Chondrocyte (in vitro differentiated cells): Measurements from ENCODE around the gene CASP14. TPM values are rescaled to one million over a fixed set of nuclear protein-coding genes. Genes with fewer than 3 reads are reported as not detected.
"Not testable (repeated sequence)": the region's sequence is repeated elsewhere in the genome, so short reads cannot be mapped to it uniquely, and the experiment has no call there.

Experiments used
- DNase-seq: peaks from one replicate; pipeline ENCODE4 v3.0.0; 2021; ENCODE audit warnings: mixed read lengths, low spot score
- H3K27ac Mint-ChIP-seq: one replicate; pipeline ENCODE4 v1.8.0; 2021; ENCODE audit warnings: mild to moderate bottlenecking, moderate library complexity, mixed read lengths; ENCODE audit not compliant: unreplicated experiment
- H3K27me3 Mint-ChIP-seq: 2 replicates; pipeline ENCODE4 v1.8.0; 2021; ENCODE audit warnings: low read depth, mixed read lengths
- H3K36me3 Mint-ChIP-seq: 2 replicates; pipeline ENCODE4 v1.8.0; 2021; ENCODE audit warnings: low read depth, mixed read lengths
- H3K4me1 Mint-ChIP-seq: 2 replicates; pipeline ENCODE4 v1.8.0; 2021; ENCODE audit warnings: low read depth, mild to moderate bottlenecking, mixed read lengths
- H3K4me3 Mint-ChIP-seq: one replicate; pipeline ENCODE4 v1.8.0; 2021; ENCODE audit warnings: mild to moderate bottlenecking, moderate library complexity, mixed read lengths; ENCODE audit not compliant: unreplicated experiment
- H3K9me3 Mint-ChIP-seq: 2 replicates; pipeline ENCODE4 v1.8.0; 2021; ENCODE audit warnings: low read depth, mixed read lengths
- CTCF ChIP-seq: fragments of 200-600 bp; sonication (generic); IDR thresholded peaks from 2 replicates; pipeline ENCODE4 v1.5.0; 2021; ENCODE audit warnings: antibody characterized with exemption, mild to moderate bottlenecking, moderate library complexity
- total RNA-seq: library from RNA; stranded (reverse); gene quantifications from 3 replicates; pipeline ENCODE4 v1.2.1, GENCODE V29; 2021

The CASP14 gene
- total RNA-seq, 1 donor from 2014 or later = not detected

- no peak for TF ChIP-seq CTCF
- no peak overlapping the region for H3K4me3 Mint-ChIP-seq
- no peak overlapping the region for H3K27ac Mint-ChIP-seq
- H3K36me3 Mint-ChIP-seq = peaks cover 2% of the 10 kb centered on the region
- no peak for DNase-seq
- no peaks in the 10 kb centered on the region for H3K4me1 Mint-ChIP-seq
- H3K27me3 Mint-ChIP-seq = peaks cover 20% of the 10 kb centered on the region
- H3K9me3 Mint-ChIP-seq = no peaks in the 10 kb centered on the region
Observed at GRCh38 chr19:15072930-15073647, 23.8 kb downstream of the CASP14 start.

DNA sequence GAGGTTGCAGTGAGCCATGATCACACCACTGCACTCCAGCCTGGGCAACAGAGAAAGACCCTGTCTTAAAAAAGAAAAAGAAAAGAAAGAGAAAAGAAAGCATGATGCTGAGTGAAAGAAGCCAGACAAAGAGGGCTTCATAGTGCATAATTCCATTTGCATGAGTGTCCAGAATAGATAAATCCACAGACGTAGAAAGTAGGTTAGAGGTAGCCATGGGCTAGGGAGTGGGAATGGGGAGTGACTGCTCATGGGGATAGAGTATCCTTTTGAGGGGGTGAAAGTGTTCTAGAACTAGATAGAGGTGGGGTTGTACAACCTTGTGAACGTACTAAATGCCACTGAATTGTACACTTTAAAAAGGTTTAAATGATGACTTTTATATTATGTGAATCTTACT, 25.1 kb downstream of the CASP14 start:
- H3K4me3 Mint-ChIP-seq = no peak overlapping the region
- H3K36me3 Mint-ChIP-seq = peaks cover 2% of the 10 kb centered on the region
- H3K9me3 Mint-ChIP-seq = no peaks in the 10 kb centered on the region
- no peaks in the 10 kb centered on the region for H3K4me1 Mint-ChIP-seq
- no peak for DNase-seq
- peaks cover 26% of the 10 kb centered on the region for H3K27me3 Mint-ChIP-seq
- H3K27ac Mint-ChIP-seq = no peak overlapping the region
- no peak for TF ChIP-seq CTCF

DNA sequence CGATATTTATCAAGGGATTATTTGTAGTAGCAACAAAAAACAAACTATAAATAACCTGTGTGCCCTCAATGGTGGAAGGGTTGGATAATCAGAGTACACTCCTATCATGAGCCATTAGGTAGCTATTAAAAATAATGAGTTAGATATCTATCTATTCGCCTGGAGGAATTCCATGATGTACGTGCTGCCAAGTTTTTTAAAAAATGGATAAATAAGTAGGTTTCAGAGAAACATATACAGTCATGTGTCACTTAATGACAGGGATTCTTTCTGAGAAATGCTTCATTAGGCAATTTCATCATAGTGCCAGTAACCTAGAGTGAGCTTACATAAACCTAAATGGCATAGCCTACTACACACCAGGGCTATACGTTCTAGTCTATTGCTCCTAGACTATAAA, 26.5 kb downstream of the CASP14 start:
- Mint-ChIP-seq H3K4me1 (no peaks in the 10 kb centered on the region), H3K27me3 (peaks cover 23% of the 10 kb centered on the region), H3K27ac (no peak overlapping the region), H3K4me3 (no peak overlapping the region), H3K36me3 (no peaks in the 10 kb centered on the region), H3K9me3 (no peaks in the 10 kb centered on the region)
- no peak for TF ChIP-seq CTCF
- no peak for DNase-seq

DNA sequence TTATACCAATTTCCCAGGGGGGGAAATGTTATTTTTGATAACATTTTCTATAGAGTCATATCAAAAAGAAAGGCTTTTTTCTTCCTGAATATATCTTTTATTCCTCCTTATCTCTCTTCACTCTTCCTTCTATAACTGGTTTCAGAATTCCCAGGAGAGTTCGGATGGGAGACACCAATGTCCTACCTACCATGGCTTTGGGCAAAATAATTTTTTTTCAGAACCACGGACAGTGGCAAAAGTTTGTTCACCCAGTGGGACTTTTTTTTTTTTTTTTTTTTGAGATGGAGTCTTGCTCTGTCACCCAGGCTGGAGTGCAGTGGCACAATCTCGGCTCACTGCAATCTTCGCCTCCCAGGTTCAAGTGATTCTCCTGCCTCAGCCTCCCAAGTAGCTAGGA, 30.7 kb downstream of the CASP14 start:
- not testable (repeated sequence) for H3K9me3 Mint-ChIP-seq, H3K36me3 Mint-ChIP-seq, DNase-seq, H3K27ac Mint-ChIP-seq, H3K4me3 Mint-ChIP-seq, H3K4me1 Mint-ChIP-seq
- peaks cover 24% of the 10 kb centered on the region for H3K27me3 Mint-ChIP-seq

GRCh38 chr19:15081911-15082310, 32.6 kb downstream of the CASP14 start, which contains the start of gene OR1I1:
Gene OR1I1 (plus strand): TSS chr19:15082211. CDS start chr19:15087066, 4,855 bp downstream.
- H3K27ac Mint-ChIP-seq = no peak within 1 kb of the TSS
- H3K27me3 Mint-ChIP-seq = peaks cover 41% of the 10 kb centered on the region
- H3K9me3 Mint-ChIP-seq = no peaks in the 10 kb centered on the region
- H3K4me3 Mint-ChIP-seq = no peak within 1 kb of the TSS
- H3K36me3 Mint-ChIP-seq = no peaks in the 10 kb centered on the region
- TF ChIP-seq CTCF = no peak
- no peak for DNase-seq
- H3K4me1 Mint-ChIP-seq = no peaks in the 10 kb centered on the region

- TF ChIP-seq CTCF = no peak
- no peaks in the 10 kb centered on the region for H3K9me3 Mint-ChIP-seq
- H3K36me3 Mint-ChIP-seq = no peaks in the 10 kb centered on the region
- DNase-seq = no peak
- no peaks in the 10 kb centered on the region for H3K4me1 Mint-ChIP-seq
- H3K27me3 Mint-ChIP-seq = peaks cover 49% of the 10 kb centered on the region
- no peak overlapping the region for H3K27ac Mint-ChIP-seq
- no peak overlapping the region for H3K4me3 Mint-ChIP-seq
Observed at GRCh38 chr19:15087182-15087581, 37.9 kb downstream of the CASP14 start.
